Activated CD4-positive, CD25-positive, alpha-beta regulatory T cell treated with anti-CD3 and anti-CD28 coated beads, Interleukin-2, amount 50 U/mL, for 24 hours (primary cell): ENCODE measurements around the gene TMEM61.
A peak's percentile ranks its signal among the peaks of the same experiment; 100 is the strongest.
"Not testable (repeated sequence)": the region's sequence is repeated elsewhere in the genome, so short reads cannot be mapped to it uniquely, and the experiment has no call there.

ENCODE experiments used
- ATAC-seq, 2 donors: fragments of 150-1000 bp; cut with Tn5 transposase; one replicate each; pipeline ENCODE4 v1.10.0; 2021; ENCODE audit warnings: mild to moderate bottlenecking in 1 of 2, moderate library complexity in 1 of 2

TMEM61 gene

GRCh38 chr1:55005351-55006140 lies 25.1 kb downstream of the TMEM61 start:
- ATAC-seq = peak in 1 of 2 donors; percentile 20

- no peak for ATAC-seq
These were observed 26.5 kb downstream of the TMEM61 start for GRCh38 chr1:55006931-55007330.

- no peak for ATAC-seq
These were observed 27.2 kb downstream of the TMEM61 start for GRCh38 chr1:55007625-55008024.

GRCh38 chr1:55010194-55010886 lies 29.9 kb downstream of the TMEM61 start:
- no peak for ATAC-seq

GRCh38 chr1:55010887-55011217 lies 30.4 kb downstream of the TMEM61 start:
- no peak for ATAC-seq

- ATAC-seq = no peak
These were observed 32.2 kb downstream of the TMEM61 start for GRCh38 chr1:55012661-55013060.

GRCh38 chr1:55015123-55015522 lies 34.7 kb downstream of the TMEM61 start:
- no peak for ATAC-seq

- ATAC-seq = no peak
These were observed 35.5 kb downstream of the TMEM61 start for GRCh38 chr1:55015731-55016620.

GRCh38 chr1:55018395-55018794 lies 38.0 kb downstream of the TMEM61 start:
- no peak for ATAC-seq

GRCh38 chr1:55021942-55022546 lies 41.6 kb downstream of the TMEM61 start:
- peak; percentile 56 to 62 for ATAC-seq

- ATAC-seq = not testable (repeated sequence)
These were observed 43.7 kb downstream of the TMEM61 start for GRCh38 chr1:55024163-55024562.

GRCh38 chr1:55026682-55027081 lies 46.3 kb downstream of the TMEM61 start:
- not testable (repeated sequence) for ATAC-seq

- ATAC-seq = not testable (repeated sequence)
These were observed 50.7 kb downstream of the TMEM61 start for GRCh38 chr1:55031098-55031497.

GRCh38 chr1:55033265-55033614 lies 52.8 kb downstream of the TMEM61 start:
- ATAC-seq = no peak

- ATAC-seq = no peak
These were observed 54.2 kb downstream of the TMEM61 start for GRCh38 chr1:55034476-55035133.

- no peak for ATAC-seq
These were observed 55.5 kb downstream of the TMEM61 start for GRCh38 chr1:55035904-55036303.

- no peak for ATAC-seq
These were observed 57.5 kb downstream of the TMEM61 start for GRCh38 chr1:55037733-55038551.

- no peak for ATAC-seq
These were observed 58.1 kb downstream of the TMEM61 start for GRCh38 chr1:55038552-55038838.

- ATAC-seq = no peak
These were observed 58.5 kb downstream of the TMEM61 start for GRCh38 chr1:55038974-55039341.

- ATAC-seq = no peak
These were observed 59.1 kb downstream of the TMEM61 start, which contains the start of gene PCSK9 for GRCh38 chr1:55039342-55040082. TSS of gene PCSK9 (plus strand) at chr1:55039548. CDS start at chr1:55039838, 290 bp downstream.
